ENCODE measurements around the gene TP53I11.

TP53I11 gene

GRCh38 chr11:44915004-44915403 is 35.7 kb downstream of the TP53I11 start:
- H3K9ac ChIP-seq (ENCODE audit: low read depth, low read length) = no peak overlapping the region

DNA sequence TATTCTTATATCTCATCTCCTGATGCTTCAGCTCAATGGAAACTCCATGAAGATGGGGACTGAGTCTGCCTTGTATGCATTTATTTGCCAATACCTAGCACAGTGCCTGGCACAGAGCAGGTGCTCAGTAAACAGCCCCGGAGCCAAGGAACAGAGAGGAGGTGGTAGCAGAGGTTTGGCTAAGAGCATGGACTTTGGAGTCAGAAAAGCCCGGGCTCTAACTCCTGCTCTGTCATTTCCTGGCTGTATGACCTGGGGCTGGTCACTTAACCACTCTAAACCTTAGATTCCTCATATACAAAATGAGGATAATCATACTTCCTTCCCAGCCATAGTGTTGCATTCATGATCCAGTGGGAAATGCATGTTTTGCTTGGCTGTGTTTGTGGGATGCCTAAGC is 36.6 kb downstream of the TP53I11 start:
- no peaks in the 10 kb centered on the region for H3K36me3 ChIP-seq (ENCODE audit: control insufficient read depth, insufficient read depth, low read length)

More at GRCh38 chr11:44915004-44915403, 35.7 kb downstream of the TP53I11 start:
- no peaks in the 10 kb centered on the region for H3K36me3 ChIP-seq (ENCODE audit: control insufficient read depth, insufficient read depth, low read length)
- peaks cover 7% of the 10 kb centered on the region for H3K4me1 ChIP-seq (ENCODE audit: control insufficient read depth, insufficient read depth, low read length)
- H3K27me3 ChIP-seq (ENCODE audit: control insufficient read depth, insufficient read depth, low read length) = no peaks in the 10 kb centered on the region
- no peaks in the 10 kb centered on the region for H3K9me3 ChIP-seq (ENCODE audit: control insufficient read depth, insufficient read depth, low read length)
- no peak overlapping the region for H3K4me3 ChIP-seq (ENCODE audit: low read depth, low read length)

DNA sequence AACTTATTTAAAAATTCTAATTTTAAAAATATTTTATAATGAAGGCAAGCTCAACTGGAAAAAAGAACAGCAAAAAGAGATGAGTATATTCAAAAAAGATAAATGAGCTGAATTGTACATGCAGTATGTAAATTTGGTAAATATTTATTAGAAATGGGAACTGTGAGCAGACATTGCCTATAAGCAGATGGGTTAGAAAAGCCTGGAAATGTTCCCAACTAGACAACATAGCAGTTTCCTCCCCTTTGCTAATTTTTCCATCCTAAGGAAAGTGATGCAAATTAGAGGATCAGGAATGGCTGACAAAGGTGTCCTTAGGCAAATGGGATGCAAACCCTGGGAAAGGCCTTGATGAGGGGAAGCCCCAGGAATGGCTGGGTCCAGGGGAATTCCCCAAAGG is 37.2 kb downstream of the TP53I11 start:
- Histone ChIP-seq H3K9me3 (ENCODE audit: control insufficient read depth, insufficient read depth, low read length) (no peaks in the 10 kb centered on the region), H3K4me3 (ENCODE audit: low read depth, low read length) (no peak overlapping the region), H3K27me3 (ENCODE audit: control insufficient read depth, insufficient read depth, low read length) (no peaks in the 10 kb centered on the region), H3K36me3 (ENCODE audit: control insufficient read depth, insufficient read depth, low read length) (no peaks in the 10 kb centered on the region), H3K9ac (ENCODE audit: low read depth, low read length) (no peak overlapping the region), H3K4me1 (ENCODE audit: control insufficient read depth, insufficient read depth, low read length) (peaks cover 7% of the 10 kb centered on the region)

More for the DNA sequence above, 36.6 kb downstream of the TP53I11 start:
- no peaks in the 10 kb centered on the region for H3K27me3 ChIP-seq (ENCODE audit: control insufficient read depth, insufficient read depth, low read length)
- no peaks in the 10 kb centered on the region for H3K9me3 ChIP-seq (ENCODE audit: control insufficient read depth, insufficient read depth, low read length)
- H3K4me3 ChIP-seq (ENCODE audit: low read depth, low read length) = no peak overlapping the region
- H3K9ac ChIP-seq (ENCODE audit: low read depth, low read length) = no peak overlapping the region
- H3K4me1 ChIP-seq (ENCODE audit: control insufficient read depth, insufficient read depth, low read length) = peaks cover 7% of the 10 kb centered on the region

- H3K4me1 ChIP-seq (ENCODE audit: control insufficient read depth, insufficient read depth, low read length) = peaks cover 7% of the 10 kb centered on the region
- no peaks in the 10 kb centered on the region for H3K27me3 ChIP-seq (ENCODE audit: control insufficient read depth, insufficient read depth, low read length)
- no peak overlapping the region for H3K9ac ChIP-seq (ENCODE audit: low read depth, low read length)
- no peak overlapping the region for H3K4me3 ChIP-seq (ENCODE audit: low read depth, low read length)
- H3K36me3 ChIP-seq (ENCODE audit: control insufficient read depth, insufficient read depth, low read length) = no peaks in the 10 kb centered on the region
- H3K9me3 ChIP-seq (ENCODE audit: control insufficient read depth, insufficient read depth, low read length) = no peaks in the 10 kb centered on the region
Observed at GRCh38 chr11:44912270-44912987, 38.3 kb downstream of the TP53I11 start.

DNA sequence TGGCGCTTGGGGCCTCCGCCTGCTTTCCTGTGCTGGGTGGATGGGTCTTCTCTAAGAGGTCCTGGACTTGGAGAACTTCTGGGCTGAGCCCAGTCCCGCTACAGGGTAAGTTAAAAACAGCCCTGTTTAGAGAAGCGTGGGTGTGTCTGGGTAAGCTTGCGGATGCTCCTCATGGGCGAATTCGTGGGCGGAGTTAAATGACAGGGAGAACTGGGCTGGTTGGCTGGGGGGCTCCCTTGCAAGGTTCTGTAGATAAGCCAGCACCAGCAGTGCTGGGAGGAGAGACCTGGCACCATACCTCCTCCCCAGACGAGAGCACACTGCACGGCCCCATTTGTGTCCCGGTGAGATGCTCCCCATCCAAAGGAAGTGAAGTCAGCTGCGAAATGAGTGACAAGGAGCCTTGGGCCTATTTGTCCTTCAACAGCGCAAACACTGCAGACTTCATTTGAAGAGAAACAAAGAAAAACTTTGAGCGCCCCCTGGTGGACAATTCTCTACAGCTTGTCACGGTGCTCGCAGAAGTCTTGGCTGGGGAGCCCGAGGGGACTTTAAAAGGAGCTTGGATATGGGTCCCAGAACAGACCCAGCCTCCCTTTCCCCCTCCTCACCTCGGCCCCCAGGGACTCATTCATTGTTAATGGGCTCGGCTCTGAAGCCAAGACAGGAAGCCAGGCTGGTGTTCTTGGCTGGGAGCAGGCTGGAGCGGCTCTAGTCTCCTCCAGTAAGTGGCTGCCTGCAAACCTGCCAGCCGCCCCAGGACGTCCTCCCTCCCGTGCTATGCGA is 39.5 kb downstream of the TP53I11 start:
- Histone ChIP-seq H3K9me3 (ENCODE audit: control insufficient read depth, insufficient read depth, low read length) (no peaks in the 10 kb centered on the region), H3K4me3 (ENCODE audit: low read depth, low read length) (peak overlapping the region; percentile 22), H3K36me3 (ENCODE audit: control insufficient read depth, insufficient read depth, low read length) (no peaks in the 10 kb centered on the region), H3K4me1 (ENCODE audit: control insufficient read depth, insufficient read depth, low read length) (peaks cover 7% of the 10 kb centered on the region), H3K9ac (ENCODE audit: low read depth, low read length) (no peak overlapping the region), H3K27me3 (ENCODE audit: control insufficient read depth, insufficient read depth, low read length) (no peaks in the 10 kb centered on the region)

GRCh38 chr11:44910591-44910990 is 40.1 kb downstream of the TP53I11 start:
- Histone ChIP-seq H3K36me3 (ENCODE audit: control insufficient read depth, insufficient read depth, low read length) (no peaks in the 10 kb centered on the region), H3K4me1 (ENCODE audit: control insufficient read depth, insufficient read depth, low read length) (peaks cover 12% of the 10 kb centered on the region), H3K9ac (ENCODE audit: low read depth, low read length) (no peak overlapping the region), H3K4me3 (ENCODE audit: low read depth, low read length) (no peak overlapping the region), H3K9me3 (ENCODE audit: control insufficient read depth, insufficient read depth, low read length) (no peaks in the 10 kb centered on the region), H3K27me3 (ENCODE audit: control insufficient read depth, insufficient read depth, low read length) (no peaks in the 10 kb centered on the region)

GRCh38 chr11:44909557-44909956 is 41.1 kb downstream of the TP53I11 start:
- Histone ChIP-seq H3K4me1 (ENCODE audit: control insufficient read depth, insufficient read depth, low read length) (peaks cover 19% of the 10 kb centered on the region), H3K9me3 (ENCODE audit: control insufficient read depth, insufficient read depth, low read length) (no peaks in the 10 kb centered on the region), H3K36me3 (ENCODE audit: control insufficient read depth, insufficient read depth, low read length) (no peaks in the 10 kb centered on the region), H3K27me3 (ENCODE audit: control insufficient read depth, insufficient read depth, low read length) (no peaks in the 10 kb centered on the region), H3K4me3 (ENCODE audit: low read depth, low read length) (no peak overlapping the region), H3K9ac (ENCODE audit: low read depth, low read length) (no peak overlapping the region)

- no peaks in the 10 kb centered on the region for H3K36me3 ChIP-seq (ENCODE audit: control insufficient read depth, insufficient read depth, low read length)
- H3K9me3 ChIP-seq (ENCODE audit: control insufficient read depth, insufficient read depth, low read length) = no peaks in the 10 kb centered on the region
- H3K27me3 ChIP-seq (ENCODE audit: control insufficient read depth, insufficient read depth, low read length) = no peaks in the 10 kb centered on the region
- H3K4me1 ChIP-seq (ENCODE audit: control insufficient read depth, insufficient read depth, low read length) = peaks cover 15% of the 10 kb centered on the region
- no peak overlapping the region for H3K4me3 ChIP-seq (ENCODE audit: low read depth, low read length)
- no peak overlapping the region for H3K9ac ChIP-seq (ENCODE audit: low read depth, low read length)
Observed at GRCh38 chr11:44906649-44907048, 44.0 kb downstream of the TP53I11 start.

- Histone ChIP-seq H3K36me3 (ENCODE audit: control insufficient read depth, insufficient read depth, low read length) (no peaks in the 10 kb centered on the region), H3K4me1 (ENCODE audit: control insufficient read depth, insufficient read depth, low read length) (peaks cover 12% of the 10 kb centered on the region), H3K9ac (ENCODE audit: low read depth, low read length) (no peak overlapping the region), H3K4me3 (ENCODE audit: low read depth, low read length) (no peak overlapping the region), H3K27me3 (ENCODE audit: control insufficient read depth, insufficient read depth, low read length) (no peaks in the 10 kb centered on the region), H3K9me3 (ENCODE audit: control insufficient read depth, insufficient read depth, low read length) (no peaks in the 10 kb centered on the region)
Observed at GRCh38 chr11:44905131-44905866, 45.4 kb downstream of the TP53I11 start.

GRCh38 chr11:44904261-44905020 is 46.2 kb downstream of the TP53I11 start:
- H3K27me3 ChIP-seq (ENCODE audit: control insufficient read depth, insufficient read depth, low read length) = no peaks in the 10 kb centered on the region
- no peaks in the 10 kb centered on the region for H3K36me3 ChIP-seq (ENCODE audit: control insufficient read depth, insufficient read depth, low read length)
- peaks cover 12% of the 10 kb centered on the region for H3K4me1 ChIP-seq (ENCODE audit: control insufficient read depth, insufficient read depth, low read length)
- H3K9me3 ChIP-seq (ENCODE audit: control insufficient read depth, insufficient read depth, low read length) = no peaks in the 10 kb centered on the region
- no peak overlapping the region for H3K4me3 ChIP-seq (ENCODE audit: low read depth, low read length)
- no peak overlapping the region for H3K9ac ChIP-seq (ENCODE audit: low read depth, low read length)

DNA sequence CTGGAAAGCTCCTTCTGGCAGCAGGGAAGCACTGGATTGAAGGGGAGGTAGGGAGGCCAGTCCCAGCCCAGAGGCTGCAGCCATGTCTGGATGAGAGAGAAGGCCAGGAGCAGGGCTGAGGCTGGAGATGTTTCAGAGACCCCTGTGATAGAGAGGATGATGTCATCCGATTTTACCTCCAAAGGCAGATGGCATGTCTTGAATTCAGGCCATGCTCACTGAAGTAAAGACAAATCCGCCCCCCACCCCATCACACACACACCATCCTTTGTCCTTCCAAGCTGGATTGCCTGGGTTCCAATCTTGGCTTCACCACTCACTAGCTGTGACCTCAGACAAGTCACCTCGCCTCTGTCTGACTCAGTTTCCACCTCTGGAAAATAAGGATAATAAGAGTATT is 47.2 kb downstream of the TP53I11 start:
- Histone ChIP-seq H3K9ac (ENCODE audit: low read depth, low read length) (no peak overlapping the region), H3K36me3 (ENCODE audit: control insufficient read depth, insufficient read depth, low read length) (no peaks in the 10 kb centered on the region), H3K27me3 (ENCODE audit: control insufficient read depth, insufficient read depth, low read length) (no peaks in the 10 kb centered on the region), H3K4me3 (ENCODE audit: low read depth, low read length) (no peak overlapping the region), H3K9me3 (ENCODE audit: control insufficient read depth, insufficient read depth, low read length) (peaks cover 2% of the 10 kb centered on the region), H3K4me1 (ENCODE audit: control insufficient read depth, insufficient read depth, low read length) (peaks cover 12% of the 10 kb centered on the region)
